MCF 10A (cell line): ENCODE measurements around the gene PTPRO. TPM values are rescaled to one million over a fixed set of nuclear protein-coding genes. Genes with fewer than 3 reads are reported as not detected.

Source experiments
- BruUV-seq: library from RNA; stranded (reverse); fragments of 400-500 nt; replicated peaks from 2 replicates; lab custom pipeline; 2021; lab: Mats Ljungman, UMichigan
- CTCF ChIA-PET: fragments of 300-600 bp; sonication (Branson Sonifier 250); formaldehyde crosslinking; extraction: SDS; loops from one replicate; lab custom pipeline; 2021; ENCODE audit warnings: antibody characterized with exemption, inconsistent platforms; lab: Yijun Ruan, JAX
- POLR2A ChIA-PET: fragments of 300-600, 350-650 bp; sonication (Branson Sonifier 250); formaldehyde crosslinking; extraction: SDS; loops from one replicate; lab custom pipeline; 2020; ENCODE audit warnings: antibody characterized with exemption, inconsistent platforms; lab: Yijun Ruan, JAX
- DNase-seq: peaks from one replicate; pipeline ENCODE4 v3.0.0-alpha.2; 2018; ENCODE audit not compliant: unreplicated experiment
- H3K27ac Mint-ChIP-seq: one replicate; pipeline ENCODE4 v1.8.0; 2022; ENCODE audit warnings: mild to moderate bottlenecking, low read depth, mixed read lengths; ENCODE audit not compliant: unreplicated experiment
- H3K27me3 Mint-ChIP-seq: one replicate; pipeline ENCODE4 v1.8.0; 2022; ENCODE audit warnings: mixed read lengths; ENCODE audit not compliant: insufficient read depth, unreplicated experiment
- H3K36me3 Mint-ChIP-seq: one replicate; pipeline ENCODE4 v1.8.0; 2022; ENCODE audit warnings: mild to moderate bottlenecking, moderate library complexity, mixed read lengths; ENCODE audit not compliant: insufficient read depth, unreplicated experiment
- H3K4me1 Mint-ChIP-seq: one replicate; pipeline ENCODE4 v1.8.0; 2022; ENCODE audit warnings: mixed read lengths; ENCODE audit not compliant: insufficient read depth, unreplicated experiment
- H3K4me3 Mint-ChIP-seq: one replicate; pipeline ENCODE4 v1.8.0; 2022; ENCODE audit warnings: mild to moderate bottlenecking, moderate library complexity, mixed read lengths; ENCODE audit not compliant: unreplicated experiment
- H3K9me3 Mint-ChIP-seq: one replicate; pipeline ENCODE4 v1.8.0; 2022; ENCODE audit warnings: mixed read lengths; ENCODE audit not compliant: unreplicated experiment
- CTCF ChIP-seq: fragments of 200-600 bp; IDR thresholded peaks from one replicate; pipeline ENCODE4 v1.8.0; 2022; ENCODE audit warnings: antibody characterized with exemption, mild to moderate bottlenecking; ENCODE audit not compliant: unreplicated experiment
- intact Hi-C: fragments of 100-400 bp; cut with micrococcal nuclease; formaldehyde crosslinking; loops from 2 replicates; pipeline ENCODE4 v1.14.1; 2022
- total RNA-seq: library from RNA; stranded (reverse); gene quantifications from 2 replicates; pipeline ENCODE4 v1.2.3, GENCODE V29; 2022

PTPRO gene
- total RNA-seq, 1 experiment from 2014 or later, result 2.2 TPM

GRCh38 chr12:15602051-15602672 lies 279.9 kb downstream of the PTPRO start:
- Mint-ChIP-seq H3K27me3 (no peaks in the 10 kb centered on the region), H3K27ac (peak overlapping the region; percentile 11), H3K4me3 (no peak overlapping the region), H3K9me3 (no peaks in the 10 kb centered on the region), H3K4me1 (peaks cover 28% of the 10 kb centered on the region), H3K36me3 (no peaks in the 10 kb centered on the region)
- ChIA-PET POLR2A (no interaction called here), CTCF (interaction anchor here (1.2 to 1.5 kb wide), 2 partner anchors 12 to 124 kb away, joined by 4 to 8 read pairs; no protein-coding TSS in a partner anchor)
- intact Hi-C loops, result no loop called here
- TF ChIP-seq CTCF, result no peak
- DNase-seq, result no peak
- BruUV-seq, result no TSS peak

GRCh38 chr12:15603474-15604085 lies 281.3 kb downstream of the PTPRO start:
- no peak for DNase-seq
- BruUV-seq, result no TSS peak
- POLR2A ChIA-PET, result interaction anchor here (0.7 kb wide), 1 partner anchor 24 kb away, joined by 3 read pairs; no protein-coding TSS in a partner anchor
- intact Hi-C loops, result no loop called here
- no peak overlapping the region for H3K4me3 Mint-ChIP-seq
- H3K27me3 Mint-ChIP-seq, result no peaks in the 10 kb centered on the region
- peaks cover 28% of the 10 kb centered on the region for H3K4me1 Mint-ChIP-seq
- CTCF ChIA-PET, result interaction anchor here (1.2 to 2.6 kb wide), 3 partner anchors 13 to 254 kb away, joined by 4 to 8 read pairs (median 6); no protein-coding TSS in a partner anchor
- no peaks in the 10 kb centered on the region for H3K36me3 Mint-ChIP-seq
- no peak overlapping the region for H3K27ac Mint-ChIP-seq
- TF ChIP-seq CTCF, result no peak
- no peaks in the 10 kb centered on the region for H3K9me3 Mint-ChIP-seq

GRCh38 chr12:15605881-15606590 lies 283.7 kb downstream of the PTPRO start:
- ChIA-PET POLR2A (no interaction called here), CTCF (interaction anchor here (0.6 to 1.4 kb wide), 4 partner anchors 10 to 332 kb away, joined by 3 to 6 read pairs (median 4); no protein-coding TSS in a partner anchor)
- no peaks in the 10 kb centered on the region for H3K9me3 Mint-ChIP-seq
- no peak overlapping the region for H3K27ac Mint-ChIP-seq
- no peaks in the 10 kb centered on the region for H3K36me3 Mint-ChIP-seq
- peaks cover 9% of the 10 kb centered on the region for H3K4me1 Mint-ChIP-seq
- H3K27me3 Mint-ChIP-seq, result no peaks in the 10 kb centered on the region
- BruUV-seq, result no TSS peak
- intact Hi-C loops, result no loop called here
- TF ChIP-seq CTCF, result no peak
- H3K4me3 Mint-ChIP-seq, result no peak overlapping the region
- no peak for DNase-seq

GRCh38 chr12:15608406-15608805 lies 286.1 kb downstream of the PTPRO start:
- H3K4me1 Mint-ChIP-seq, result no peaks in the 10 kb centered on the region
- no peak overlapping the region for H3K4me3 Mint-ChIP-seq
- no peak for DNase-seq
- no peaks in the 10 kb centered on the region for H3K27me3 Mint-ChIP-seq
- no TSS peak for BruUV-seq
- H3K27ac Mint-ChIP-seq, result no peak overlapping the region
- TF ChIP-seq CTCF, result no peak
- intact Hi-C loops, result no loop called here
- CTCF ChIA-PET, result interaction anchor here (0.8 to 1.1 kb wide), 3 partner anchors 24 to 240 kb away, joined by 3 to 5 read pairs (median 4); no protein-coding TSS in a partner anchor
- H3K36me3 Mint-ChIP-seq, result no peaks in the 10 kb centered on the region
- H3K9me3 Mint-ChIP-seq, result no peaks in the 10 kb centered on the region
- POLR2A ChIA-PET, result interaction anchor here (0.6 to 1.2 kb wide), 2 partner anchors 20 to 53 kb away, joined by 3 to 4 read pairs; no protein-coding TSS in a partner anchor
